MM.1S (cell line): ENCODE measurements around the gene SFTA2.

ENCODE experiments used
- DNase-seq: peaks from one replicate; pipeline ENCODE4 v3.0.0-alpha.2; 2015
- H2AFZ ChIP-seq: fragments of 300-600 bp; sonication (generic); 2 replicates; pipeline ENCODE4 v1.6.0; 2016; ENCODE audit warnings: antibody characterized with exemption, low read length
- H3F3A ChIP-seq: fragments of 300-600 bp; sonication (generic); 2 replicates; pipeline ENCODE4 v1.6.1; 2016; ENCODE audit warnings: mild to moderate bottlenecking, antibody characterized with exemption, low read length, moderate library complexity, mixed read lengths; ENCODE audit not compliant: insufficient read depth
- H3K27ac ChIP-seq: fragments of 300-600 bp; sonication (generic); 2 replicates; pipeline ENCODE4 v1.5.1; 2016; ENCODE audit warnings: mild to moderate bottlenecking, low read length
- H3K27me3 ChIP-seq: fragments of 300-600 bp; sonication (generic); replicated peaks from 2 replicates; pipeline ENCODE4 v1.6.0; 2016; ENCODE audit warnings: low read length; ENCODE audit not compliant: insufficient read depth
- H3K36me3 ChIP-seq: fragments of 300-600 bp; sonication (generic); replicated peaks from 2 replicates; pipeline ENCODE4 v1.6.1; 2016; ENCODE audit warnings: mild to moderate bottlenecking, low read length, mixed read lengths; ENCODE audit not compliant: insufficient read depth
- H3K4me1 ChIP-seq: fragments of 300-600 bp; sonication (generic); 2 replicates; pipeline ENCODE4 v1.6.1; 2016; ENCODE audit warnings: low read length, mixed read lengths
- H3K4me2 ChIP-seq: fragments of 300-600 bp; sonication (generic); 2 replicates; pipeline ENCODE4 v1.6.0; 2016; ENCODE audit warnings: low read depth, low read length
- H3K4me3 ChIP-seq: fragments of 300-600 bp; sonication (generic); 2 replicates; pipeline ENCODE4 v1.5.1; 2016; ENCODE audit warnings: low read length, mixed read lengths
- H3K79me2 ChIP-seq: fragments of 300-600 bp; sonication (generic); 2 replicates; pipeline ENCODE4 v1.6.1; 2016; ENCODE audit warnings: mixed run types, low read length, mixed read lengths
- H3K9ac ChIP-seq: fragments of 300-600 bp; sonication (generic); 2 replicates; pipeline ENCODE4 v1.6.1; 2016; ENCODE audit warnings: low read length, mixed read lengths
- H3K9me2 ChIP-seq: fragments of 300-600 bp; sonication (generic); replicated peaks from 2 replicates; pipeline ENCODE4 v1.6.1; 2016; ENCODE audit warnings: mild to moderate bottlenecking, low read length, mixed read lengths; ENCODE audit not compliant: insufficient read depth
- H3K9me3 ChIP-seq: fragments of 300-600 bp; sonication (generic); replicated peaks from 2 replicates; pipeline ENCODE4 v1.6.1; 2016; ENCODE audit warnings: mild to moderate bottlenecking, low read length, mixed read lengths; ENCODE audit not compliant: insufficient read depth
- H4K20me1 ChIP-seq: fragments of 300-600 bp; sonication (generic); 2 replicates; pipeline ENCODE4 v1.6.1; 2016; ENCODE audit warnings: mild to moderate bottlenecking, low read length, moderate library complexity, mixed read lengths; ENCODE audit not compliant: insufficient read depth
- CTCF ChIP-seq: fragments of 300-600 bp; sonication (generic); IDR thresholded peaks from 2 replicates; pipeline ENCODE4 v1.5.1; 2016; ENCODE audit warnings: antibody characterized with exemption, low read length, mixed read lengths
- EZH2 ChIP-seq: fragments of 300-600 bp; sonication (generic); optimal IDR thresholded peaks from 2 replicates; pipeline ENCODE3; 2017; ENCODE audit warnings: low read depth, mild to moderate bottlenecking, antibody characterized with exemption, low read length, mixed read lengths
- EZH2phosphoT487 ChIP-seq: fragments of 300-600 bp; sonication (generic); IDR thresholded peaks from 2 replicates; pipeline ENCODE4 v1.6.1; 2018; ENCODE audit warnings: antibody characterized with exemption, low read length

SFTA2 gene

GRCh38 chr6:30893001-30893591 lies 38.9 kb downstream of the SFTA2 start:
- Histone ChIP-seq H4K20me1 (no peaks in the 10 kb centered on the region), H3F3A (no peaks in the 10 kb centered on the region), H3K4me2 (no peak overlapping the region), H3K79me2 (no peaks in the 10 kb centered on the region), H3K4me1 (no peaks in the 10 kb centered on the region), H3K9me3 (no peaks in the 10 kb centered on the region), H3K27me3 (peaks cover 81% of the 10 kb centered on the region), H3K9me2 (no peaks in the 10 kb centered on the region), H3K27ac (no peak overlapping the region), H3K36me3 (no peaks in the 10 kb centered on the region), H3K9ac (no peak overlapping the region), H3K4me3 (no peak overlapping the region), H2AFZ (no peak overlapping the region)
- DNase-seq: no peak
- TF ChIP-seq EZH2: no peak
- TF ChIP-seq CTCF: no peak
- TF ChIP-seq EZH2phosphoT487: no peak

DNA sequence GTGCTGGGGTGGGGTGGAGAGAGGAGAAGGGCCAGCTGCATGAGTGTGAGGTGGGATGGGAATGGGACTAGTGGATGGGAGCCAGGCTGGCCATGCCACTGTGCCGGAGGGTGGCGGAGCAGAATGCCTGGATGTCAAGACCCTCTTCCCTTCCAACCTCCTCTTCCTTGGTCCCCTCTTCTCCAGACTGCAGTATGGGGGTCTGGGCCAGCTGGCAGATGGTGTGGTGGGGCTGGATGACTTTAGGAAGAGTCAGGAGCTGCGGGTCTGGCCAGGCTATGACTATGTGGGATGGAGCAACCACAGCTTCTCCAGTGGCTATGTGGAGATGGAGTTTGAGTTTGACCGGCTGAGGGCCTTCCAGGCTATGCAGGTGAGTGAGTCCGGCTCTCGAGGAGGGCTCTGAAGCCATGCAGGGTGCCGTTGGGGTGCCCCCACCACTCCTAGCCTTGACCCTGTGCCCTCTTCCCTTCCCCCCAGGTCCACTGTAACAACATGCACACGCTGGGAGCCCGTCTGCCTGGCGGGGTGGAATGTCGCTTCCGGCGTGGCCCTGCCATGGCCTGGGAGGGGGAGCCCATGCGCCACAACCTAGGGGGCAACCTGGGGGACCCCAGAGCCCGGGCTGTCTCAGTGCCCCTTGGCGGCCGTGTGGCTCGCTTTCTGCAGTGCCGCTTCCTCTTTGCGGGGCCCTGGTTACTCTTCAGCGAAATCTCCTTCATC lies 40.0 kb downstream of the SFTA2 start:
- no peak overlapping the region for H2AFZ ChIP-seq
- H3K36me3 ChIP-seq: no peaks in the 10 kb centered on the region
- H3F3A ChIP-seq: no peaks in the 10 kb centered on the region
- no peak overlapping the region for H3K9ac ChIP-seq
- H3K27ac ChIP-seq: no peak overlapping the region
- no peak for TF ChIP-seq EZH2
- H3K4me3 ChIP-seq: no peak overlapping the region
- no peak overlapping the region for H3K4me2 ChIP-seq
- DNase-seq: no peak
- H4K20me1 ChIP-seq: no peaks in the 10 kb centered on the region
- H3K9me3 ChIP-seq: no peaks in the 10 kb centered on the region
- peaks cover 75% of the 10 kb centered on the region for H3K27me3 ChIP-seq
- no peaks in the 10 kb centered on the region for H3K79me2 ChIP-seq
- no peaks in the 10 kb centered on the region for H3K9me2 ChIP-seq
- H3K4me1 ChIP-seq: no peaks in the 10 kb centered on the region

GRCh38 chr6:30891450-30891723 lies 40.6 kb downstream of the SFTA2 start:
- H3K4me1 ChIP-seq: no peaks in the 10 kb centered on the region
- no peaks in the 10 kb centered on the region for H3K9me2 ChIP-seq
- H3K27me3 ChIP-seq: peaks cover 75% of the 10 kb centered on the region
- H3K36me3 ChIP-seq: no peaks in the 10 kb centered on the region
- no peak overlapping the region for H3K27ac ChIP-seq
- H4K20me1 ChIP-seq: no peaks in the 10 kb centered on the region
- no peaks in the 10 kb centered on the region for H3F3A ChIP-seq
- no peak overlapping the region for H2AFZ ChIP-seq
- H3K79me2 ChIP-seq: no peaks in the 10 kb centered on the region
- H3K9ac ChIP-seq: no peak overlapping the region
- H3K4me2 ChIP-seq: no peak overlapping the region
- no peaks in the 10 kb centered on the region for H3K9me3 ChIP-seq
- no peak overlapping the region for H3K4me3 ChIP-seq
- TF ChIP-seq EZH2 (no peak), EZH2phosphoT487 (no peak), CTCF (no peak)
- DNase-seq: no peak

DNA sequence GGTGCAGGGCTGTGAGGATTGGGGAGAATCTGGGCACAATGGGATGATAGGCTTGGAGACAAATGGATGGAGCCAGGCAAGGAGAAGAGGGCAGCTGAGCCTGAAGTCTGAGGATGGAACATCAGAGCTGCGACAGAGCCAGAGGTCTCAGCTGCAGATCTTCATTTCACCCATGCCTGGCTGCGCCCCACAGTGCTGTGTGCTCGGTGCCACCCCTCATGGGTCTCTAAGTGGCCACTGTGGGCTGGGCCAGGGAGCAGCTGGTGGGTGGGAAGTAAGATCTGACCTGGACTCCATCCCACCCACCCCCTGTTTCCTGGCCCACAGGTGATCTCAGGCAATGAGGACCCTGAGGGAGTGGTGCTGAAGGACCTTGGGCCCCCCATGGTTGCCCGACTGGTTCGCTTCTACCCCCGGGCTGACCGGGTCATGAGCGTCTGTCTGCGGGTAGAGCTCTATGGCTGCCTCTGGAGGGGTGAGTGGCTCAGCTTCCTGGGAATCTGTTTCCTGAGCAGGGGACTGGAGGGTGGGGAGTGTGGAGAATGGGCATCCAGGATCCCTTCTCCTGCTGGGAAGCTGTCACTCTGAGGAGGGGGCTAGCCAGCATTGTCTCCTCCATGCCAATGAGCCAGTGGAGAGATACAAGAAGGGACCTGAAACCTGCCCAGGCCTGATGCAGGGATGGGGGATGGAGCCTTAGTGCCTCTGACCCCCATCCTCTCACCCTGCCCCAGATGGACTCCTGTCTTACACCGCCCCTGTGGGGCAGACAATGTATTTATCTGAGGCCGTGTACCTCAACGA lies 41.1 kb downstream of the SFTA2 start:
- Histone ChIP-seq H3K36me3 (no peaks in the 10 kb centered on the region), H3F3A (no peaks in the 10 kb centered on the region), H3K79me2 (no peaks in the 10 kb centered on the region), H4K20me1 (no peaks in the 10 kb centered on the region), H3K27ac (no peak overlapping the region), H3K4me2 (no peak overlapping the region), H3K4me1 (no peaks in the 10 kb centered on the region), H3K9ac (no peak overlapping the region), H2AFZ (no peak overlapping the region), H3K9me3 (no peaks in the 10 kb centered on the region), H3K9me2 (no peaks in the 10 kb centered on the region), H3K4me3 (no peak overlapping the region), H3K27me3 (peaks cover 75% of the 10 kb centered on the region)
- DNase-seq: no peak
- TF ChIP-seq CTCF: no peak
- TF ChIP-seq EZH2phosphoT487: no peak
- no peak for TF ChIP-seq EZH2
